Measurements from ENCODE around the gene PPP1CB. TPM values are rescaled to one million over a fixed set of nuclear protein-coding genes. Genes with fewer than 3 reads are reported as not detected.

Gene PPP1CB
- total RNA-seq = 100 to 1,000 TPM; 174 to 179 TPM

GRCh38 chr2:28751252-28751955 lies at the start of gene PPP1CB:
PPP1CB (plus strand) TSS chr2:28751830; CDS start chr2:28752125, 295 bp downstream.
- DNase-seq = peak; percentile 97
- peak within 1 kb of the TSS; percentile 85 for H3K4me3 Mint-ChIP-seq
- H3K27ac Mint-ChIP-seq = peak within 1 kb of the TSS; percentile 98
- peak; percentile 84 for ATAC-seq (ENCODE audit: low read depth)
- H3K36me3 Mint-ChIP-seq = peaks cover 9% of the 10 kb centered on the region
- no peaks in the 10 kb centered on the region for H3K9me3 Mint-ChIP-seq
- H3K4me1 Mint-ChIP-seq = peaks cover 48% of the 10 kb centered on the region
- POLR2A ChIA-PET = interaction anchor here (0.6 to 3.1 kb wide), 15 partner anchors 38 to 1167 kb away, joined by 3 to 31 read pairs (median 8); partner anchors contain the start of genes TRMT61B and WDR43
- H3K27me3 Mint-ChIP-seq = no peaks in the 10 kb centered on the region

GRCh38 chr2:28702415-28702861 lies 49.2 kb upstream of the PPP1CB start:
- POLR2A ChIA-PET = no interaction called here

GRCh38 chr2:28702878-28703277 lies 48.8 kb upstream of the PPP1CB start:
- Mint-ChIP-seq H3K27me3 (no peaks in the 10 kb centered on the region), H3K4me1 (peaks cover 7% of the 10 kb centered on the region), H3K4me3 (no peak overlapping the region), H3K36me3 (peaks cover 7% of the 10 kb centered on the region), H3K9me3 (peaks cover 12% of the 10 kb centered on the region), H3K27ac (no peak overlapping the region)
- ATAC-seq (ENCODE audit: low read depth) (no peak), DNase-seq (no peak)
- POLR2A ChIA-PET = no interaction called here

More at GRCh38 chr2:28702415-28702861, 49.2 kb upstream of the PPP1CB start:
- Mint-ChIP-seq H3K4me1 (peaks cover 7% of the 10 kb centered on the region), H3K4me3 (no peak overlapping the region), H3K27ac (no peak overlapping the region), H3K9me3 (peaks cover 12% of the 10 kb centered on the region), H3K36me3 (peaks cover 7% of the 10 kb centered on the region), H3K27me3 (no peaks in the 10 kb centered on the region)
- DNase-seq = no peak
- no peak for ATAC-seq (ENCODE audit: low read depth)

GRCh38 chr2:28704621-28705020 lies 47.0 kb upstream of the PPP1CB start:
- ATAC-seq (ENCODE audit: low read depth) (no peak), DNase-seq (no peak)
- POLR2A ChIA-PET = no interaction called here
- peaks cover 12% of the 10 kb centered on the region for H3K9me3 Mint-ChIP-seq
- no peak overlapping the region for H3K27ac Mint-ChIP-seq
- H3K4me1 Mint-ChIP-seq = peaks cover 7% of the 10 kb centered on the region
- peaks cover 7% of the 10 kb centered on the region for H3K36me3 Mint-ChIP-seq
- H3K4me3 Mint-ChIP-seq = no peak overlapping the region
- H3K27me3 Mint-ChIP-seq = no peaks in the 10 kb centered on the region

- DNase-seq (no peak), ATAC-seq (ENCODE audit: low read depth) (no peak)
- Mint-ChIP-seq H3K36me3 (peaks cover 7% of the 10 kb centered on the region), H3K27me3 (no peaks in the 10 kb centered on the region), H3K9me3 (peaks cover 12% of the 10 kb centered on the region), H3K4me3 (no peak overlapping the region), H3K27ac (no peak overlapping the region), H3K4me1 (peaks cover 7% of the 10 kb centered on the region)
- POLR2A ChIA-PET = no interaction called here
These were observed 45.7 kb upstream of the PPP1CB start for GRCh38 chr2:28705751-28706440.

GRCh38 chr2:28707592-28707991 lies 44.0 kb upstream of the PPP1CB start:
- peaks cover 5% of the 10 kb centered on the region for H3K4me1 Mint-ChIP-seq
- DNase-seq (no peak), ATAC-seq (ENCODE audit: low read depth) (no peak)
- H3K36me3 Mint-ChIP-seq = peaks cover 5% of the 10 kb centered on the region
- no peaks in the 10 kb centered on the region for H3K27me3 Mint-ChIP-seq
- peaks cover 11% of the 10 kb centered on the region for H3K9me3 Mint-ChIP-seq
- no peak overlapping the region for H3K4me3 Mint-ChIP-seq
- H3K27ac Mint-ChIP-seq = no peak overlapping the region
- POLR2A ChIA-PET = no interaction called here

- Mint-ChIP-seq H3K27me3 (no peaks in the 10 kb centered on the region), H3K36me3 (peaks cover 2% of the 10 kb centered on the region), H3K4me3 (no peak overlapping the region), H3K4me1 (peaks cover 8% of the 10 kb centered on the region), H3K27ac (no peak overlapping the region), H3K9me3 (peaks cover 9% of the 10 kb centered on the region)
- no peak for DNase-seq
- no peak for ATAC-seq (ENCODE audit: low read depth)
- POLR2A ChIA-PET = no interaction called here
These were observed 42.5 kb upstream of the PPP1CB start for GRCh38 chr2:28709101-28709500.

GRCh38 chr2:28710545-28710944 lies 41.1 kb upstream of the PPP1CB start:
- ATAC-seq (ENCODE audit: low read depth) (no peak), DNase-seq (no peak)
- Mint-ChIP-seq H3K27me3 (no peaks in the 10 kb centered on the region), H3K36me3 (peaks cover under 1% of the 10 kb centered on the region), H3K4me1 (peaks cover 4% of the 10 kb centered on the region), H3K4me3 (no peak overlapping the region), H3K27ac (no peak overlapping the region), H3K9me3 (peaks cover 7% of the 10 kb centered on the region)
- POLR2A ChIA-PET = no interaction called here

GRCh38 chr2:28713577-28714298 lies 37.9 kb upstream of the PPP1CB start:
- H3K9me3 Mint-ChIP-seq = no peaks in the 10 kb centered on the region
- POLR2A ChIA-PET = interaction anchor here (1.0 kb wide), 1 partner anchor 38 kb away, joined by 4 read pairs; the partner anchor contains the start of gene PPP1CB
- ATAC-seq (ENCODE audit: low read depth) = no peak
- no peak for DNase-seq
- peaks cover 7% of the 10 kb centered on the region for H3K4me1 Mint-ChIP-seq
- H3K4me3 Mint-ChIP-seq = no peak overlapping the region
- H3K27me3 Mint-ChIP-seq = no peaks in the 10 kb centered on the region
- H3K36me3 Mint-ChIP-seq = no peaks in the 10 kb centered on the region
- peak overlapping the region; percentile 69 for H3K27ac Mint-ChIP-seq

- no peaks in the 10 kb centered on the region for H3K36me3 Mint-ChIP-seq
- H3K4me1 Mint-ChIP-seq = peaks cover 7% of the 10 kb centered on the region
- ATAC-seq (ENCODE audit: low read depth) (no peak), DNase-seq (no peak)
- no peak overlapping the region for H3K27ac Mint-ChIP-seq
- no peak overlapping the region for H3K4me3 Mint-ChIP-seq
- POLR2A ChIA-PET = no interaction called here
- no peaks in the 10 kb centered on the region for H3K9me3 Mint-ChIP-seq
- peaks cover 2% of the 10 kb centered on the region for H3K27me3 Mint-ChIP-seq
These were observed 35.3 kb upstream of the PPP1CB start for GRCh38 chr2:28716265-28716865.

GRCh38 chr2:28717339-28717758 lies 34.3 kb upstream of the PPP1CB start:
- Mint-ChIP-seq H3K27me3 (peaks cover 2% of the 10 kb centered on the region), H3K4me1 (peaks cover 7% of the 10 kb centered on the region), H3K4me3 (no peak overlapping the region), H3K36me3 (no peaks in the 10 kb centered on the region), H3K9me3 (no peaks in the 10 kb centered on the region), H3K27ac (no peak overlapping the region)
- no peak for ATAC-seq (ENCODE audit: low read depth)
- POLR2A ChIA-PET = no interaction called here
- no peak for DNase-seq

- H3K27me3 Mint-ChIP-seq = peaks cover 4% of the 10 kb centered on the region
- POLR2A ChIA-PET = no interaction called here
These were observed 31.3 kb upstream of the PPP1CB start for GRCh38 chr2:28720345-28720744.

GRCh38 chr2:28721601-28722191 lies 29.9 kb upstream of the PPP1CB start:
- Mint-ChIP-seq H3K4me3 (no peak overlapping the region), H3K4me1 (no peaks in the 10 kb centered on the region), H3K36me3 (no peaks in the 10 kb centered on the region), H3K27me3 (peaks cover 4% of the 10 kb centered on the region), H3K9me3 (no peaks in the 10 kb centered on the region), H3K27ac (no peak overlapping the region)
- POLR2A ChIA-PET = interaction anchor here (0.6 kb wide), 1 partner anchor 1863 kb away, joined by 3 read pairs; no protein-coding TSS in a partner anchor
- no peak for DNase-seq
- no peak for ATAC-seq (ENCODE audit: low read depth)

More at GRCh38 chr2:28720345-28720744, 31.3 kb upstream of the PPP1CB start:
- peaks cover 3% of the 10 kb centered on the region for H3K4me1 Mint-ChIP-seq
- no peaks in the 10 kb centered on the region for H3K9me3 Mint-ChIP-seq
- no peak overlapping the region for H3K27ac Mint-ChIP-seq
- no peak overlapping the region for H3K4me3 Mint-ChIP-seq
- no peaks in the 10 kb centered on the region for H3K36me3 Mint-ChIP-seq
- no peak for ATAC-seq (ENCODE audit: low read depth)
- no peak for DNase-seq

Measured in activated naive CD8-positive, alpha-beta T cell treated with anti-CD3 and anti-CD28 coated beads, Interleukin-2, amount 10 ng/mL, durations not matched to agents 7 days and 5 days (primary cell).